ENCODE measurements around the gene KIF25. TPM values are rescaled to one million over a fixed set of nuclear protein-coding genes. Genes with fewer than 3 reads are reported as not detected.
"Not testable (repeated sequence)": the region's sequence is repeated elsewhere in the genome, so short reads cannot be mapped to it uniquely, and the experiment has no call there.

KIF25 gene
- polyA plus RNA-seq, 1 donor from 2014 or later = not detected

DNA sequence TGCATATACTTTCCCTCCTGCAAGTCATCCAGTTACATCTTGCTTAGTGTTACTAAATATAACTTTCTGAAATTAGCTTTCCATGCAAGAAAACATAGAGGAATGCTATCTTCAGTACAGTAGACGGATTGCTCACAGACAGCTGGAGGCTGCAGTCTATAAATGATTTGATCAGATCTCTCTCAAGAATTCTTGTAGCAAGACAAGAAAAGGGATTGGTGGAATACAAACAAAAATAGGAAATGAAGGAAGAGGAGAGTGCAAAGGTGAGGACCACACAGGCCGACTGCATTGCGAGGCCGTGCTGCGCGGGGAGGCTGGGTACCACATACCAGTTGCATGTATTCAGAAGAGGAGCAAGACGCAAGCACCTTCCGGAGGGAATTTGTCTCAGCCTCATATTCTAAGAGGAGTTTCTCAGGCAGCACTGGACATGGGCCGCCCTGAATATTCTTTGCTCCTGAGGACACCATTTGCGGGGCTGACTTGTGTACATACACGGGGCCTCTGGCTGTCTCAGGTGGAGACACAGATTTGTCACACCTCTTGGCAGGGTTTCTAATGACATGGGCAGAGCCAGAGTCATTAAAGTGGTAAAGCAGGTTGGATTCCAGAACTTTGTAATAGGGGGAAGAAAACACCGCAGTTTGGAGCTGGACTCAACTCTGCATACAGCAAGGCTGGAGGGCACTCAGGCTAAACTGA, 22.7 kb upstream of the KIF25 start:
- H3K9ac ChIP-seq (ENCODE audit: low read length) = no peak overlapping the region
- no peaks in the 10 kb centered on the region for H3F3A ChIP-seq (ENCODE audit: insufficient read depth, low read length, poor library complexity, severe bottlenecking)
- no peak overlapping the region for H3K4me2 ChIP-seq (ENCODE audit: low read length)
- H3K4me3 ChIP-seq (ENCODE audit: low read length) = no peak overlapping the region
- H2AFZ ChIP-seq (ENCODE audit: low read depth, low read length) = no peak overlapping the region
- no peak overlapping the region for H3K27ac ChIP-seq (ENCODE audit: low read length)
- H3K36me3 ChIP-seq (ENCODE audit: insufficient read depth, low read length) = peaks cover 10% of the 10 kb centered on the region
- H3K27me3 ChIP-seq (ENCODE audit: insufficient read depth, low read depth, low read length) = no peaks in the 10 kb centered on the region
- no peaks in the 10 kb centered on the region for H3K79me2 ChIP-seq (replicated peaks; ENCODE audit: insufficient read depth, low read length)
- H4K20me1 ChIP-seq (ENCODE audit: insufficient read depth) = no peaks in the 10 kb centered on the region
- H3K9me3 ChIP-seq (ENCODE audit: low read length) = no peaks in the 10 kb centered on the region
- no peak for TF ChIP-seq MXI1 (conservative IDR thresholded peaks at IDR 0.05; ENCODE audit: poor library complexity, severe bottlenecking)
- TF ChIP-seq, protein P1, sequence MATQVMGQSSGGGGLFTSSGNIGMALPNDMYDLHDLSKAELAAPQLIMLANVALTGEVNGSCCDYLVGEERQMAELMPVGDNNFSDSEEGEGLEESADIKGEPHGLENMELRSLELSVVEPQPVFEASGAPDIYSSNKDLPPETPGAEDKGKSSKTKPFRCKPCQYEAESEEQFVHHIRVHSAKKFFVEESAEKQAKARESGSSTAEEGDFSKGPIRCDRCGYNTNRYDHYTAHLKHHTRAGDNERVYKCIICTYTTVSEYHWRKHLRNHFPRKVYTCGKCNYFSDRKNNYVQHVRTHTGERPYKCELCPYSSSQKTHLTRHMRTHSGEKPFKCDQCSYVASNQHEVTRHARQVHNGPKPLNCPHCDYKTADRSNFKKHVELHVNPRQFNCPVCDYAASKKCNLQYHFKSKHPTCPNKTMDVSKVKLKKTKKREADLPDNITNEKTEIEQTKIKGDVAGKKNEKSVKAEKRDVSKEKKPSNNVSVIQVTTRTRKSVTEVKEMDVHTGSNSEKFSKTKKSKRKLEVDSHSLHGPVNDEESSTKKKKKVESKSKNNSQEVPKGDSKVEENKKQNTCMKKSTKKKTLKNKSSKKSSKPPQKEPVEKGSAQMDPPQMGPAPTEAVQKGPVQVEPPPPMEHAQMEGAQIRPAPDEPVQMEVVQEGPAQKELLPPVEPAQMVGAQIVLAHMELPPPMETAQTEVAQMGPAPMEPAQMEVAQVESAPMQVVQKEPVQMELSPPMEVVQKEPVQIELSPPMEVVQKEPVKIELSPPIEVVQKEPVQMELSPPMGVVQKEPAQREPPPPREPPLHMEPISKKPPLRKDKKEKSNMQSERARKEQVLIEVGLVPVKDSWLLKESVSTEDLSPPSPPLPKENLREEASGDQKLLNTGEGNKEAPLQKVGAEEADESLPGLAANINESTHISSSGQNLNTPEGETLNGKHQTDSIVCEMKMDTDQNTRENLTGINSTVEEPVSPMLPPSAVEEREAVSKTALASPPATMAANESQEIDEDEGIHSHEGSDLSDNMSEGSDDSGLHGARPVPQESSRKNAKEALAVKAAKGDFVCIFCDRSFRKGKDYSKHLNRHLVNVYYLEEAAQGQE (IDR thresholded peaks at IDR 0.05; ENCODE audit: borderline replicate concordance) = no peak
- TF ChIP-seq POLR2AphosphoS5 (IDR thresholded peaks at IDR 0.05) = no peak
- no peak for TF ChIP-seq RAD21 (conservative IDR thresholded peaks at IDR 0.05)
- no peak for TF ChIP-seq SMC3 (conservative IDR thresholded peaks at IDR 0.05; ENCODE audit: poor library complexity)
- no peak for TF ChIP-seq EP300 (conservative IDR thresholded peaks at IDR 0.05; ENCODE audit: poor library complexity, severe bottlenecking)
- TF ChIP-seq, protein P2, sequence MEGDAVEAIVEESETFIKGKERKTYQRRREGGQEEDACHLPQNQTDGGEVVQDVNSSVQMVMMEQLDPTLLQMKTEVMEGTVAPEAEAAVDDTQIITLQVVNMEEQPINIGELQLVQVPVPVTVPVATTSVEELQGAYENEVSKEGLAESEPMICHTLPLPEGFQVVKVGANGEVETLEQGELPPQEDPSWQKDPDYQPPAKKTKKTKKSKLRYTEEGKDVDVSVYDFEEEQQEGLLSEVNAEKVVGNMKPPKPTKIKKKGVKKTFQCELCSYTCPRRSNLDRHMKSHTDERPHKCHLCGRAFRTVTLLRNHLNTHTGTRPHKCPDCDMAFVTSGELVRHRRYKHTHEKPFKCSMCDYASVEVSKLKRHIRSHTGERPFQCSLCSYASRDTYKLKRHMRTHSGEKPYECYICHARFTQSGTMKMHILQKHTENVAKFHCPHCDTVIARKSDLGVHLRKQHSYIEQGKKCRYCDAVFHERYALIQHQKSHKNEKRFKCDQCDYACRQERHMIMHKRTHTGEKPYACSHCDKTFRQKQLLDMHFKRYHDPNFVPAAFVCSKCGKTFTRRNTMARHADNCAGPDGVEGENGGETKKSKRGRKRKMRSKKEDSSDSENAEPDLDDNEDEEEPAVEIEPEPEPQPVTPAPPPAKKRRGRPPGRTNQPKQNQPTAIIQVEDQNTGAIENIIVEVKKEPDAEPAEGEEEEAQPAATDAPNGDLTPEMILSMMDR (IDR thresholded peaks at IDR 0.05; ENCODE audit: poor library complexity, severe bottlenecking) = no peak
- TF ChIP-seq TAF1 (IDR thresholded peaks at IDR 0.05; ENCODE audit: low read depth) = no peak
- no peak for TF ChIP-seq EZH2 (IDR thresholded peaks at IDR 0.05; ENCODE audit: borderline replicate concordance, insufficient read depth, low read length, poor library complexity, severe bottlenecking)
- no peaks in the 10 kb centered on the region for H3K9me2 ChIP-seq (ENCODE audit: insufficient read depth, low read length)

DNA sequence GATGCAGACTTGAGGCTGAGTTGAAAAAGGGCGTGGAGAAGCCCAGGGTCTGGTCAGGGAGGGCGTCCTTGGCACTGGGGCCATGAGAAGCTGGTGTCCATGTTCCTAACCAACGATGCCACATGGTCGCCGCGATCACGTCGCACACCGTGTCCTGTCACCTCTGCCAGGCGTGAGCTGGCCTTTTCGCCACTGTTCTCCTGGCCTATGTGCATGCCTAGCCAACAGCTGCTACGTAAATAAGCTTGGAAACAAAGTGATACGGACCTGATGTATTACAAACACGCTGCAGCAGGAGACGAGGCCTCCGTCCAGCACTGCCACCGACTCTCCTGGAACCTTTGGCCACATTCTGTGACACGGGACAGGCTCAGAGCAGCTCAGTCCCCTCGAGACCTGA, 22.0 kb upstream of the KIF25 start:
- Histone ChIP-seq H3K9ac (ENCODE audit: low read length) (no peak overlapping the region), H2AFZ (ENCODE audit: low read depth, low read length) (no peak overlapping the region), H3F3A (ENCODE audit: insufficient read depth, low read length, poor library complexity, severe bottlenecking) (no peaks in the 10 kb centered on the region), H3K4me3 (ENCODE audit: low read length) (no peak overlapping the region), H3K27me3 (ENCODE audit: insufficient read depth, low read depth, low read length) (no peaks in the 10 kb centered on the region), H3K9me3 (ENCODE audit: low read length) (no peaks in the 10 kb centered on the region), H3K4me2 (ENCODE audit: low read length) (no peak overlapping the region), H3K36me3 (ENCODE audit: insufficient read depth, low read length) (peaks cover 6% of the 10 kb centered on the region), H3K9me2 (ENCODE audit: insufficient read depth, low read length) (no peaks in the 10 kb centered on the region), H3K79me2 (replicated peaks; ENCODE audit: insufficient read depth, low read length) (no peaks in the 10 kb centered on the region), H4K20me1 (ENCODE audit: insufficient read depth) (no peaks in the 10 kb centered on the region), H3K27ac (ENCODE audit: low read length) (no peak overlapping the region)
- TF ChIP-seq POLR2AphosphoS5 (IDR thresholded peaks at IDR 0.05) = peak; percentile 32
- no peak for TF ChIP-seq MXI1 (conservative IDR thresholded peaks at IDR 0.05; ENCODE audit: poor library complexity, severe bottlenecking)

DNA sequence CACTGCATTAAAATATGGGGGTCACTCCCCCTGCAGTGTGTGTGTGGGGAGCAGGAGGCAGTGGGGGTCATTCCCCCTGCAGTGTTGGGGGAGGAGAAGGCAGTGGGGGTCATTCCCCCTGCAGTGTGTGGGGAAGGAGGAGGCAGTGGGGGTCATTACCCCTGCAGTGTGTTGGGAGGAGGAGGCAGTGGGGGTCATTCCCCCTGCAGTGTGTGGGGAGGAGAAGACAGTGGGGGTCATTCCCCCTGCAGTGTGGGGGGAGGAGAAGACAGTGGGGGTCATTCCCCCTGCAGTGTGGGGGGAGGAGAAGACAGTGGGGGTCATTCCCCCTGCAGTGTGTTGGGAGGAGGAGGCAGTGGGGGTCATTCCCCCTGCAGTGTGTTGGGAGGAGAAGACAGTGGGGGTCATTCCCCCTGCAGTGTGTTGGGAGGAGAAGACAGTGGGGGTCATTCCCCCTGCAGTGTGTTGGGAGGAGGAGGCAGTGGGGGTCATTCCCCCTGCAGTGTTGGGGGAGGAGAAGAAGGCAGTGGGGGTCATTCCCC, 21.3 kb upstream of the KIF25 start:
- H4K20me1 ChIP-seq (ENCODE audit: insufficient read depth); H3K4me2 ChIP-seq (ENCODE audit: low read length); H3K36me3 ChIP-seq (ENCODE audit: insufficient read depth, low read length); H3K27me3 ChIP-seq (ENCODE audit: insufficient read depth, low read depth, low read length); H3K4me3 ChIP-seq (ENCODE audit: low read length); H2AFZ ChIP-seq (ENCODE audit: low read depth, low read length); H3K27ac ChIP-seq (ENCODE audit: low read length); H3K9ac ChIP-seq (ENCODE audit: low read length); H3K9me3 ChIP-seq (ENCODE audit: low read length); H3K79me2 ChIP-seq (replicated peaks; ENCODE audit: insufficient read depth, low read length); H3K9me2 ChIP-seq (ENCODE audit: insufficient read depth, low read length); H3F3A ChIP-seq (ENCODE audit: insufficient read depth, low read length, poor library complexity, severe bottlenecking): not testable (repeated sequence)
